Natural killer cell (primary cell): Measurements from ENCODE around the gene ARL14EP. TPM values are rescaled to one million over a fixed set of nuclear protein-coding genes. Genes with fewer than 3 reads are reported as not detected.

ENCODE experiments used
- ATAC-seq, 3 donors: fragments of 150-1000 bp in 2 of 3; fragments of 200-7000 bp in 1 of 3; cut with Tn5 transposase; 1 replicate in 1 of 3; 2 replicates in 2 of 3; pipeline ENCODE4 v1.10.0; 2021; ENCODE audit warnings: mild to moderate bottlenecking in 2 of 3, moderate library complexity in 2 of 3
- DNase-seq, 2 donors: peaks; one replicate each; pipeline versions ENCODE4 v3.0.0 to v3.0.0-alpha.2; 2013 to 2021; ENCODE audit warnings: mixed read lengths in 1 of 2
- H3K27ac ChIP-seq: one replicate; pipeline ENCODE4 v1.5.1; 2013; ENCODE audit warnings: mild to moderate bottlenecking, low read length
- H3K27me3 ChIP-seq: one replicate; pipeline ENCODE4 v1.6.1; 2013; ENCODE audit warnings: low read length; ENCODE audit not compliant: control insufficient read depth, insufficient read depth
- H3K36me3 ChIP-seq: one replicate; pipeline ENCODE4 v1.6.1; 2013; ENCODE audit warnings: low read length; ENCODE audit not compliant: control insufficient read depth, insufficient read depth
- H3K4me1 ChIP-seq: one replicate; pipeline ENCODE4 v1.6.1; 2013; ENCODE audit warnings: low read length; ENCODE audit not compliant: control insufficient read depth, insufficient read depth
- H3K4me3 ChIP-seq: one replicate; pipeline ENCODE4 v1.5.1; 2013; ENCODE audit warnings: low read length
- H3K9me3 ChIP-seq: one replicate; pipeline ENCODE4 v1.6.1; 2013; ENCODE audit warnings: low read length; ENCODE audit not compliant: control insufficient read depth, insufficient read depth
- H3K27ac Mint-ChIP-seq, 2 donors: one replicate each; pipeline ENCODE4 v1.8.0; 2022; ENCODE audit warnings: mild to moderate bottlenecking in 2 of 2, mixed read lengths in 2 of 2, moderate library complexity in 1 of 2
- H3K27me3 Mint-ChIP-seq, 2 donors: one replicate each; pipeline ENCODE4 v1.8.0; 2022; ENCODE audit warnings: low read depth in 2 of 2, mixed read lengths in 2 of 2
- H3K36me3 Mint-ChIP-seq: one replicate; pipeline ENCODE4 v1.8.0; 2022; ENCODE audit warnings: mixed read lengths
- H3K4me1 Mint-ChIP-seq, 2 donors: one replicate each; pipeline ENCODE4 v1.8.0; 2022; ENCODE audit warnings: mixed read lengths in 2 of 2
- H3K4me3 Mint-ChIP-seq: one replicate; pipeline ENCODE4 v1.8.0; 2022; ENCODE audit warnings: mild to moderate bottlenecking, moderate library complexity, mixed read lengths
- H3K9me3 Mint-ChIP-seq, 2 donors: one replicate each; pipeline ENCODE4 v1.8.0; 2022; ENCODE audit warnings: mixed read lengths in 2 of 2
- CTCF ChIP-seq: fragments of 200-600 bp; IDR thresholded peaks from one replicate; pipeline ENCODE4 v1.8.0; 2022; ENCODE audit warnings: antibody characterized with exemption
- WGBS: methylation state at CpG from one replicate; pipeline ENCODE4 v1.1.7; 2013; ENCODE audit warnings: missing lambda C conversion rate; ENCODE audit not compliant: insufficient coverage; 5-methylcytosine and 5-hydroxymethylcytosine counted together
- intact Hi-C: fragments of 100-400 bp; cut with micrococcal nuclease; formaldehyde crosslinking; loops from one replicate; pipeline ENCODE4 v1.14.2; 2022
- total RNA-seq, 4 donors: library from RNA; stranded (reverse); fragments of 120-200 nt in 1 of 4; gene quantifications; one replicate each; pipeline versions ENCODE4 v1.2.3 to v1.2.4, GENCODE V29; 2013 to 2022

The ARL14EP gene
- total RNA-seq, 3 donors from 2014 or later (not counting 1 experiment from before 2014, with no cell fraction given) = 22.7 to 41.9 (median 22.8) TPM

DNA sequence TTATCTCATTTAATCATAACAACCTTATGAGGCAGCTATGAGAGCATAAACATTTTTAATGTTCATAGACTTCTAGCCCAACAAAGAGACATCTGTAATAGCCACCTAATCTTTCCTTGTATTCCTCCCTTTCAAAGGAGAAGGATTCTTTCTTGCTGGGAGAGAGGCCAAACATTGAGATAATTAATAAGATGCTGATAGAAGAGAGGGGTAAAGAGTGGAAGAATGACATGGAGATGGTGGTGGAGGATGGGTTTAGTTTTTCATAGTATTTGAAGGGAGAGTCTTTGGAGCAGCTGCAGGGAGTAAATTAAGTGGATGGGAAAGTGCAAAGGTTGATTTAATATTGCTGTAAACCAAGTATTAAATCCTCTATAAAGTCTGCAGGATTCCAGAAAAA is 57.9 kb downstream of the ARL14EP start:
- H3K27ac Mint-ChIP-seq = no peak overlapping the region

GRCh38 chr11:30381879-30382278 is 59.0 kb downstream of the ARL14EP start:
- Mint-ChIP-seq H3K27me3 (peaks cover 0 to 5% of the 10 kb centered on the region in 2 donors), H3K9me3 (no peaks in the 10 kb centered on the region), H3K27ac (no peak overlapping the region), H3K4me3 (no peak overlapping the region), H3K36me3 (no peaks in the 10 kb centered on the region), H3K4me1 (no peaks in the 10 kb centered on the region)
- intact Hi-C loops = no loop called here
- ATAC-seq (no peak), DNase-seq (no peak)
- no peak for TF ChIP-seq CTCF
- Histone ChIP-seq H3K27me3 (no peaks in the 10 kb centered on the region), H3K27ac (no peak overlapping the region), H3K36me3 (no peaks in the 10 kb centered on the region), H3K9me3 (no peaks in the 10 kb centered on the region), H3K4me1 (no peaks in the 10 kb centered on the region), H3K4me3 (no peak overlapping the region)
- WGBS = 87% methylated on average over 2 of the region's 2 CpGs

More for the DNA sequence above, 57.9 kb downstream of the ARL14EP start:
- Histone ChIP-seq H3K9me3 (no peaks in the 10 kb centered on the region), H3K27ac (no peak overlapping the region), H3K36me3 (no peaks in the 10 kb centered on the region), H3K4me3 (no peak overlapping the region), H3K27me3 (no peaks in the 10 kb centered on the region), H3K4me1 (no peaks in the 10 kb centered on the region)
- no peaks in the 10 kb centered on the region for H3K36me3 Mint-ChIP-seq
- peaks cover 0 to 5% of the 10 kb centered on the region in 2 donors for H3K27me3 Mint-ChIP-seq
- H3K4me3 Mint-ChIP-seq = no peak overlapping the region
- no peak for TF ChIP-seq CTCF
- intact Hi-C loops = no loop called here
- ATAC-seq (no peak), DNase-seq (no peak)
- no peaks in the 10 kb centered on the region for H3K4me1 Mint-ChIP-seq
- H3K9me3 Mint-ChIP-seq = no peaks in the 10 kb centered on the region

Other genes starting within 250 kb of the ARL14EP start
- not detected for gene FSHB, start 92.1 kb upstream of the ARL14EP start, total RNA-seq